Naive thymus-derived CD4-positive, alpha-beta T cell (primary cell): ENCODE measurements around the gene RSPH1. TPM values are rescaled to one million over a fixed set of nuclear protein-coding genes. Genes with fewer than 3 reads are reported as not detected.

ENCODE experiments used
- ATAC-seq: fragments of 150-1000 bp; cut with Tn5 transposase; 2 replicates; pipeline ENCODE4 v1.10.0; 2021; ENCODE audit warnings: mild to moderate bottlenecking, moderate library complexity
- CTCF ChIA-PET: fragments of 350-600 bp; sonication (Branson Sonifier 250); formaldehyde crosslinking; loops from one replicate; lab custom pipeline; 2021; ENCODE audit warnings: antibody characterized with exemption; lab: Charles Lee
- POLR2A ChIA-PET: fragments of 350-600 bp; sonication (Branson Sonifier 250); formaldehyde crosslinking; loops from one replicate; lab custom pipeline; 2021; ENCODE audit warnings: antibody characterized with exemption, inconsistent platforms; lab: Charles Lee
- DNase-seq, 9 donors: peaks; one replicate each; pipeline versions ENCODE4 v3.0.0 to v3.0.0-alpha.2; 2020 to 2022; ENCODE audit warnings: mixed read lengths in 1 of 9
- H3K27ac ChIP-seq: one replicate; pipeline ENCODE4 v1.7.0; 2013; ENCODE audit warnings: mild to moderate bottlenecking, low read depth, low read length, moderate library complexity
- H3K27me3 ChIP-seq, 2 donors: one replicate each; pipeline ENCODE4 v1.7.0; 2013; ENCODE audit warnings: low read length in 2 of 2, mild to moderate bottlenecking in 2 of 2, moderate library complexity in 2 of 2; ENCODE audit not compliant: control insufficient read depth in 2 of 2, insufficient read depth in 2 of 2
- H3K36me3 ChIP-seq, 3 experiments: 1 replicate in 2 of 3; 2 replicates in 1 of 3; pipeline ENCODE4 v1.7.0; 2013; ENCODE audit warnings: low read length in 3 of 3, mild to moderate bottlenecking in 3 of 3, moderate library complexity in 1 of 3; ENCODE audit not compliant: insufficient read depth in 3 of 3, control insufficient read depth in 2 of 3
- H3K4me1 ChIP-seq, 2 donors: one replicate each; pipeline ENCODE4 v1.7.0; 2013; ENCODE audit warnings: low read length in 2 of 2, mild to moderate bottlenecking in 2 of 2, moderate library complexity in 1 of 2; ENCODE audit not compliant: control insufficient read depth in 2 of 2, insufficient read depth in 2 of 2
- H3K4me3 ChIP-seq: 2 replicates; pipeline ENCODE4 v1.7.0; 2013; ENCODE audit warnings: mild to moderate bottlenecking, low read length
- H3K9me3 ChIP-seq, 3 experiments: 1 replicate in 2 of 3; 2 replicates in 1 of 3; pipeline ENCODE4 v1.7.0; 2013; ENCODE audit warnings: low read length in 3 of 3; ENCODE audit not compliant: control insufficient read depth in 2 of 3
- H3K27ac Mint-ChIP-seq, 9 donors: one replicate each; pipeline ENCODE4 v1.8.0; 2020 to 2022; ENCODE audit warnings: mixed read lengths in 9 of 9, mild to moderate bottlenecking in 8 of 9, moderate library complexity in 5 of 9, inconsistent platforms in 2 of 9
- H3K27me3 Mint-ChIP-seq, 5 donors: one replicate each; pipeline ENCODE4 v1.8.0; 2021 to 2022; ENCODE audit warnings: mixed read lengths in 5 of 5, mild to moderate bottlenecking in 1 of 5
- H3K36me3 Mint-ChIP-seq, 5 donors: one replicate each; pipeline ENCODE4 v1.8.0; 2020 to 2022; ENCODE audit warnings: mixed read lengths in 5 of 5, mild to moderate bottlenecking in 3 of 5, inconsistent platforms in 1 of 5
- H3K4me1 Mint-ChIP-seq, 7 donors: one replicate each; pipeline ENCODE4 v1.8.0; 2020 to 2022; ENCODE audit warnings: mixed read lengths in 7 of 7, mild to moderate bottlenecking in 3 of 7, inconsistent platforms in 1 of 7
- H3K4me3 Mint-ChIP-seq, 10 donors: one replicate each; pipeline ENCODE4 v1.8.0; 2020 to 2022; ENCODE audit warnings: mild to moderate bottlenecking in 10 of 10, mixed read lengths in 10 of 10, moderate library complexity in 6 of 10, inconsistent platforms in 2 of 10
- H3K9me3 Mint-ChIP-seq, 11 donors: one replicate each; pipeline ENCODE4 v1.8.0; 2020 to 2022; ENCODE audit warnings: mixed read lengths in 11 of 11, mild to moderate bottlenecking in 4 of 11, inconsistent platforms in 1 of 11, moderate library complexity in 1 of 11
- intact Hi-C, 2 donors: fragments of 100-400 bp; cut with micrococcal nuclease; formaldehyde crosslinking; loops; one replicate each; pipeline ENCODE4 v1.15.1; 2023
- polyA plus RNA-seq, 2 donors: library from polyadenylated mRNA; unstranded; fragments of 300-500 nt; fragmentation: Illumina TruSeq; gene quantifications; one replicate each; pipeline ENCODE4 v1.2.3, GENCODE V29; 2021
- total RNA-seq, 6 experiments: library from RNA in 5 of 6; stranded (reverse) in 5 of 6; gene quantifications; 1 replicate in 5 of 6; 2 replicates in 1 of 6; pipeline ENCODE4 v1.2.3 and lab custom pipeline; 2021 to 2026

The RSPH1 gene
- total and polyA plus RNA-seq, 7 experiments from 2014 or later: 0.27 to 0.40 TPM; not detected in 5

DNA sequence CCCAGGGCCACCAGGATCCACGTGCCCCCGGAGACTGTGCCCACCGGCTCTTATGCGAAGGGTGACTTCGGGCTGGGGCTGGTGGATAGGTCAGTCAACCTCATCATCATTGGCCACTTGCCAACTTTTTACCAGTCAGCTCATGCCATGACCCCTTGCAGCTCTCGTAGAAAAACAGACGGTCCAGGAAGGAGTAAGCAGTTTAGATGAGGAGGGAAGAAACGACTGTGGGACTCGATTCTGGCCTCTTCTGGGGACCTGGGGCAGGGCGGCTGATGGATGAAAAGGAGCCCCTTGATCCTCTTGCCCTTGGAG lies 51.3 kb downstream of the RSPH1 start:
- no peak overlapping the region for H3K4me3 Mint-ChIP-seq
- peak overlapping the region in 4 of 9 donors; percentile 25 to 65 (median 50) for H3K27ac Mint-ChIP-seq
- intact Hi-C loops: no loop called here
- H3K4me1 Mint-ChIP-seq: peaks cover 9 to 39% (median 27%) of the 10 kb centered on the region in 7 donors
- peaks cover 10 to 69% (median 34%) of the 10 kb centered on the region in 5 donors for H3K36me3 Mint-ChIP-seq
- no peak for DNase-seq
- Histone ChIP-seq H3K4me3 (no peak overlapping the region), H3K27ac (no peak overlapping the region), H3K36me3 (peaks cover 0 to 92% (median 8%) of the 10 kb centered on the region in 3 experiments), H3K27me3 (no peaks in the 10 kb centered on the region), H3K4me1 (peaks cover 2 to 8% of the 10 kb centered on the region in 2 donors), H3K9me3 (no peaks in the 10 kb centered on the region)
- CTCF ChIA-PET: interaction anchor here (1.5 kb wide), 1 partner anchor 63 kb away, joined by 3 read pairs; no protein-coding TSS in a partner anchor
- no peak for ATAC-seq
- POLR2A ChIA-PET: interaction anchor here (0.6 to 1.6 kb wide), 3 partner anchors 11 to 42 kb away, joined by 3 to 6 read pairs (median 3); no protein-coding TSS in a partner anchor
- H3K9me3 Mint-ChIP-seq: peaks cover 0 to 2% (median 0%) of the 10 kb centered on the region in 11 donors
- peaks cover 0 to 4% (median 0%) of the 10 kb centered on the region in 5 donors for H3K27me3 Mint-ChIP-seq

DNA sequence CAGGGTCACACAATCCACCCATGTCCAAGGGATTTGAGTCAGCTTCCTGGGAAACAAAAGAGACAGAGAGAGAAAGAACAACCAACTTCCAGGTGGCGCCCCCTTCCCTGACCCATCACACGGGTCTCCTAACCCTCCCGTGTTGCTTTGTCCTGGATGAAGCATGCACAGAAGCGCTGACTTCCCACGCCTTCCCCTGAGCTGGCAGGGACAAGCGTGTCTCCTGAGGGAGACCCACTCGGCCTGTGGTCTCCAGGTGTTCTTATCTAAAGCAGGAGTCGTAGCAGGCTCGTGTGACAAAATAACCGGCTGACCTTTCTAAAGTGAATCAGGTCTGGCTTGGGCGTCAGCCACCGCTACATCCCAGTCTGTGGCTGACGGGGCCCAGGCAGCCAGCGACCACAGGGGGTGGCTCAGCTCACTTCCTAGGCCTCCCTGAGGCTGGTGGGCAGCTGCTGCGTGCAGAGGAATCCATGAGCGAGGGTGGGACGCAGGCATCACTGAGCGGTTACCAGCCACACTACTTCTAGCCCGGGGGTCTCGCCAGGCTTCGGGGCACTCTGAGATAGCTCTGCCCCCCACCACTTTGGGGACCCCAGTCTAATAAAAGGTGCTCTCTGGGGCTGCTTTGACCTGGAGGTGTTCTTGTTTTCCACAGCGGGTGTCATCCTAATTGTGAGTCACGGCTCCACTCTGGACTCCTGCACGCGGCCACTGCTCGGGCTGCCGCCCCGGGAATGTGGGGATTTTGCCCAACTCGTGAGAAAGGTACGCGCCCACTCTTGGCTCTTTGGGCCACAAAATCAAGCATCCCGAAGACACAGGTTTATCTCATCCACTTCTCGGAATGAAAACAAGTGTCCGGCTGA lies 51.9 kb downstream of the RSPH1 start:
- Histone ChIP-seq H3K4me3 (no peak overlapping the region), H3K27ac (no peak overlapping the region), H3K27me3 (no peaks in the 10 kb centered on the region), H3K36me3 (peaks cover 5 to 98% (median 8%) of the 10 kb centered on the region in 3 experiments), H3K9me3 (no peaks in the 10 kb centered on the region), H3K4me1 (peaks cover 0 to 10% of the 10 kb centered on the region in 2 donors)
- H3K4me1 Mint-ChIP-seq: peaks cover 12 to 40% (median 27%) of the 10 kb centered on the region in 7 donors
- peak overlapping the region in 4 of 9 donors; percentile 7 to 80 (median 78) for H3K27ac Mint-ChIP-seq
- no peak for ATAC-seq
- intact Hi-C loops: no loop called here
- DNase-seq: no peak
- peaks cover 10 to 75% (median 39%) of the 10 kb centered on the region in 5 donors for H3K36me3 Mint-ChIP-seq
- no peak overlapping the region for H3K4me3 Mint-ChIP-seq
- ChIA-PET POLR2A (interaction anchor here (0.6 to 1.8 kb wide), 3 partner anchors 10 to 40 kb away, joined by 3 to 6 read pairs (median 6); partner anchors contain the start of gene UBASH3A), CTCF (interaction anchor here (1.5 kb wide), 1 partner anchor 63 kb away, joined by 3 read pairs; no protein-coding TSS in a partner anchor)
- peaks cover 0 to 2% (median 0%) of the 10 kb centered on the region in 11 donors for H3K9me3 Mint-ChIP-seq
- H3K27me3 Mint-ChIP-seq: peaks cover 0 to 4% (median 0%) of the 10 kb centered on the region in 5 donors

DNA sequence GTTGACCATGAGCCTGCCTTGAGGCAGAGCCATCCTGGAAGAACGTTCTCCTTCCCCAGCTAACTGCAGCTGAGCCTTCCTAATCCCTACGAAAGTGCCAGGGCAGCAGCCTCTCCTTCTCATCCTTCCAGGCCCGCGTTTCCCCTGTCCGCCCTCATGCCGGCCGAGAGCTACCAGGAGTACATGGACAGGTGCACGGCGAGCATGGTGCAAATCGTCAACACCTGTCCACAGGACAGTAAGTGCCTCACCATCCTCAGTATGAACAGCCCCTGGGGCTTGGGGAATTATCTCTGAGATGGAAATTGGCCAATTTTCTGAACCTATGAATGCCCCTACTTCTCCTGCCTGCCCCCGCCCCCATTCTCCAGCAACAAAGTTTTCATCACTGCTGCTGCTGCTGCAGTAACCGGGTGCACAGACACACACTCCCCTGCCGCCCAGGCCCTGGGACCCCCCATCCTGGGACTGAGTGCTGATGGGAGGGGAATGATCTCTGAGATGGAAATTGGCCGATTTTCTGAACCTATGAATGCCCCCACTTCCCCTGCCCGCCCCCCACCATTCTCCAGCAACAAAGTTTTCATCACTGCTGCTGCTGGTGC lies 52.7 kb downstream of the RSPH1 start:
- H3K4me3 Mint-ChIP-seq: no peak overlapping the region
- no peaks in the 10 kb centered on the region for H3K27me3 ChIP-seq
- H3K27me3 Mint-ChIP-seq: peaks cover 0 to 4% (median 0%) of the 10 kb centered on the region in 5 donors
- H3K9me3 ChIP-seq: no peaks in the 10 kb centered on the region
- peak overlapping the region in 4 of 9 donors; percentile 53 to 80 (median 78) for H3K27ac Mint-ChIP-seq
- ChIA-PET POLR2A (interaction anchor here (1.8 kb wide), 1 partner anchor 39 kb away, joined by 6 read pairs; the partner anchor contains the start of gene UBASH3A), CTCF (interaction anchor here (0.9 to 1.5 kb wide), 2 partner anchors 62 to 132 kb away, joined by 3 read pairs; no protein-coding TSS in a partner anchor)
- no peak for ATAC-seq
- H3K4me3 ChIP-seq: no peak overlapping the region
- H3K4me1 Mint-ChIP-seq: peaks cover 8 to 42% (median 29%) of the 10 kb centered on the region in 7 donors
- H3K36me3 Mint-ChIP-seq: peaks cover 11 to 79% (median 40%) of the 10 kb centered on the region in 5 donors
- intact Hi-C loops: no loop called here
- no peak overlapping the region for H3K27ac ChIP-seq
- H3K4me1 ChIP-seq: peaks cover 0 to 10% of the 10 kb centered on the region in 2 donors
- no peak for DNase-seq
- H3K36me3 ChIP-seq: peaks cover 7 to 99% (median 9%) of the 10 kb centered on the region in 3 experiments
- H3K9me3 Mint-ChIP-seq: peaks cover 0 to 2% (median 0%) of the 10 kb centered on the region in 11 donors

DNA sequence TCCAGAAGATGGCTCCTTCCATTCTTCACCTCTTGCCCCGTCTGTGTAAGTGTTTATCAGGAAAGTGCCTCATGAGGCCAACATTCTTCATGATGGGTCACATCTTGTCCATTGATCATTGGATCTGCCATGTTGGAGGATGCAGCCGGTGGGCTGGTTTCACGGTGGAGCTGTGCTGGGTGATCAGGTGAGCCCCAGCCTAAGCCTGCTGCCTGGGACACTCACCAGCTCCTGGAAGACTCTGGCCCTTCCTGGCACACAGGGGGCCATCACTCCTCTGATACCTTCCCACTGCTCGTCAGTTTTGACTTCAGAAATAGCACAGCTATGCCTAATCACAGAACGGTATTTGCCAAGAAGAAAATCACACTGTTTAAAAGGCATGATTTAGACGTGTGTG lies 54.1 kb downstream of the RSPH1 start:
- H3K27ac ChIP-seq: no peak overlapping the region
- no peak overlapping the region for H3K4me3 ChIP-seq
- peaks cover 11 to 77% (median 44%) of the 10 kb centered on the region in 5 donors for H3K36me3 Mint-ChIP-seq
- POLR2A ChIA-PET: interaction anchor here (1.0 to 1.8 kb wide), 3 partner anchors 9 to 55 kb away, joined by 3 to 6 read pairs (median 3); partner anchors contain the start of gene UBASH3A
- peaks cover 0 to 2% (median 0%) of the 10 kb centered on the region in 11 donors for H3K9me3 Mint-ChIP-seq
- peaks cover 0 to 4% (median 0%) of the 10 kb centered on the region in 5 donors for H3K27me3 Mint-ChIP-seq
- H3K4me3 Mint-ChIP-seq: no peak overlapping the region
- H3K9me3 ChIP-seq: no peaks in the 10 kb centered on the region
- H3K4me1 ChIP-seq: peaks cover 0 to 10% of the 10 kb centered on the region in 2 donors
- H3K27ac Mint-ChIP-seq: peak overlapping the region in 5 of 9 donors; percentile 16 to 73 (median 60)
- no peaks in the 10 kb centered on the region for H3K27me3 ChIP-seq
- H3K4me1 Mint-ChIP-seq: peaks cover 8 to 42% (median 29%) of the 10 kb centered on the region in 7 donors
- intact Hi-C loops: no loop called here
- H3K36me3 ChIP-seq: peaks cover 7 to 100% (median 21%) of the 10 kb centered on the region in 3 experiments
- DNase-seq (no peak), ATAC-seq (no peak)
- CTCF ChIA-PET: interaction anchor here (0.7 to 1.9 kb wide), 2 partner anchors 17 to 38 kb away, joined by 3 to 4 read pairs; partner anchors contain the start of gene UBASH3A

DNA sequence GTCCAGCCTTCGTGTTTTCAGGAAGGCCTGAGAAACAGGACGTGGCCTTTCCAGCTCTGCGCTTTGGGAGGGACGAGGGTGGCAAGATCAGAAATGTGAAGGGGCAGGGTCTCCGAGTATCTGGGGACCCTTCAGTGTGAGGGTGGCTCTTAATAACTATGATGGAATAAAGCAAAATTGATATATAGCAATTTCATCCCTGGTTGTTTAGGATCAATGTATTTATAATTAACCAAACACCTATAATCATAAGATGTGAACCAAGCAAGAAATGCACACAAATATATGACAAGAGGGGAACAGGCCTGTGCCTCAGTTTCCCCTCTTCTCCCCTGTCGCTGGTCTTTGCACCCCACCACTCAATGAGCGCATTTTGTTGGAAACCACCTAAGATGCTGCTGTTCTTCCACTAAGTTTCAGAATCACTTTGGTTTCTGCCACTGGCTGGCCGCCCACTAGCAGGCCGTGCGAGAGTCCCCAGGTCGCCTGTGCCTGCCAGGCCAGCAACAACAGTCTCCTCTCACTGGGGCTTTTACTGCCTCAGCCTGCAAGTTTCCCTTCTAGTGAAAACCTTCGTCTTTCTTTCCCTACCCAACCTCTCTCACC lies 55.7 kb downstream of the RSPH1 start:
- Mint-ChIP-seq H3K36me3 (peaks cover 8 to 82% (median 52%) of the 10 kb centered on the region in 5 donors), H3K9me3 (peaks cover 0 to 2% (median 0%) of the 10 kb centered on the region in 11 donors), H3K27ac (peak overlapping the region; percentile 24 to 82 (median 73)), H3K4me3 (no peak overlapping the region), H3K27me3 (no peaks in the 10 kb centered on the region), H3K4me1 (peaks cover 22 to 51% (median 40%) of the 10 kb centered on the region in 7 donors)
- Histone ChIP-seq H3K4me1 (peaks cover 9 to 10% of the 10 kb centered on the region in 2 donors), H3K36me3 (peaks cover 22 to 95% (median 28%) of the 10 kb centered on the region in 3 experiments), H3K27me3 (no peaks in the 10 kb centered on the region), H3K27ac (peak overlapping the region; percentile 30), H3K4me3 (no peak overlapping the region), H3K9me3 (no peaks in the 10 kb centered on the region)
- peak in 1 of 9 donors; percentile 56 for DNase-seq
- CTCF ChIA-PET: interaction anchor here (0.7 kb wide), 1 partner anchor 12 kb away, joined by 3 read pairs; no protein-coding TSS in a partner anchor
- POLR2A ChIA-PET: no interaction called here
- intact Hi-C loops: no loop called here
- no peak for ATAC-seq
